IMR-90 (cell line): ENCODE data around the gene SDS. TPM values are rescaled to one million over a fixed set of nuclear protein-coding genes. Genes with fewer than 3 reads are reported as not detected.

Experiments
- ATAC-seq: fragments of 200-7000 bp; cut with Tn5 transposase; 2 replicates; pipeline ENCODE4 v1.9.1; 2020; ENCODE audit warnings: low read depth, mild to moderate bottlenecking, moderate library complexity
- BruUV-seq: library from RNA; stranded (reverse); fragments of 400-500 nt; replicated peaks from 2 replicates; lab custom pipeline; 2021; lab: Mats Ljungman, UMichigan
- CTCF ChIA-PET: fragments of 300-600 bp; formaldehyde crosslinking; extraction: SDS; loops from one replicate; lab custom pipeline; 2021; ENCODE audit warnings: antibody characterized with exemption; lab: Yijun Ruan, JAX
- POLR2A ChIA-PET: fragments of 300-600 bp; sonication (Branson Sonifier 250); formaldehyde crosslinking; loops from one replicate; lab custom pipeline; 2022; ENCODE audit warnings: antibody characterized with exemption; ENCODE audit not compliant: unreplicated experiment; lab: Charles Lee
- DNase-seq: peaks from one replicate; pipeline ENCODE4 v3.0.0; 2013
- H2AFZ ChIP-seq: replicated peaks from 2 replicates; pipeline ENCODE3; 2013; ENCODE audit warnings: low read length, mild to moderate bottlenecking; ENCODE audit not compliant: poor library complexity
- H2AK5ac ChIP-seq: 2 replicates; pipeline ENCODE4 v1.6.1; 2013; ENCODE audit warnings: low read depth, low read length, inconsistent platforms
- H2AK9ac ChIP-seq: replicated peaks from 2 replicates; pipeline ENCODE3; 2013; ENCODE audit warnings: mild to moderate bottlenecking, low read depth, low read length, moderate library complexity; ENCODE audit not compliant: poor library complexity
- H2BK120ac ChIP-seq: 2 replicates; pipeline ENCODE4 v1.6.1; 2013; ENCODE audit warnings: low read depth, low read length, inconsistent platforms
- H2BK15ac ChIP-seq: 3 replicates; pipeline ENCODE4 v1.6.1; 2013; ENCODE audit warnings: low read depth, low read length, inconsistent platforms
- H2BK20ac ChIP-seq: 2 replicates; pipeline ENCODE4 v1.6.1; 2013; ENCODE audit warnings: low read depth, mild to moderate bottlenecking, inconsistent platforms, low read length, moderate library complexity
- H2BK5ac ChIP-seq: 2 replicates; pipeline ENCODE4 v1.6.1; 2013; ENCODE audit warnings: mild to moderate bottlenecking, low read depth, low read length, inconsistent platforms; ENCODE audit not compliant: poor library complexity, severe bottlenecking
- H3K14ac ChIP-seq: replicated peaks from 2 replicates; pipeline ENCODE4 v1.6.1; 2013; ENCODE audit warnings: low read depth, low read length, inconsistent platforms
- H3K18ac ChIP-seq: 2 replicates; pipeline ENCODE4 v1.6.1; 2013; ENCODE audit warnings: low read depth, low read length, control low read depth
- H3K23ac ChIP-seq: 2 replicates; pipeline ENCODE4 v1.6.1; 2013; ENCODE audit warnings: low read depth, low read length, inconsistent platforms
- H3K27ac ChIP-seq: 2 replicates; pipeline ENCODE4 v1.5.1; 2013; ENCODE audit warnings: mild to moderate bottlenecking, control low read depth, low read length; ENCODE audit not compliant: insufficient read depth
- H3K27me3 ChIP-seq: 2 replicates; pipeline ENCODE4 v1.6.1; 2013; ENCODE audit warnings: low read length; ENCODE audit not compliant: control insufficient read depth, insufficient read depth
- H3K36me3 ChIP-seq: 2 replicates; pipeline ENCODE4 v1.6.1; 2013; ENCODE audit warnings: low read length, mixed read lengths; ENCODE audit not compliant: control insufficient read depth, insufficient read depth
- H3K4ac ChIP-seq: 2 replicates; pipeline ENCODE4 v1.6.1; 2013; ENCODE audit warnings: low read depth, low read length, inconsistent platforms
- H3K4me1 ChIP-seq: 2 replicates; pipeline ENCODE4 v1.6.1; 2013; ENCODE audit warnings: low read length, mixed read lengths; ENCODE audit not compliant: control insufficient read depth, insufficient read depth
- H3K4me2 ChIP-seq: 2 replicates; pipeline ENCODE4 v1.6.1; 2013; ENCODE audit warnings: low read depth, mild to moderate bottlenecking, control low read depth, low read length, moderate library complexity
- H3K4me3 ChIP-seq: 2 replicates; pipeline ENCODE4 v1.5.1; 2013; ENCODE audit warnings: low read depth, mild to moderate bottlenecking, control low read depth, low read length, moderate library complexity; ENCODE audit not compliant: insufficient read depth
- H3K56ac ChIP-seq: 2 replicates; pipeline ENCODE4 v1.6.1; 2013; ENCODE audit warnings: low read length, inconsistent platforms; ENCODE audit not compliant: insufficient read depth; ENCODE audit errors: extremely low read depth
- H3K79me1 ChIP-seq, 2 experiments: 2 replicates each; pipeline ENCODE4 v1.6.1; 2013; ENCODE audit warnings: low read length in 2 of 2, inconsistent platforms in 1 of 2, low read depth in 1 of 2
- H3K9ac ChIP-seq: 2 replicates; pipeline ENCODE4 v1.6.1; 2013; ENCODE audit warnings: low read depth, low read length, control low read depth
- H3K9me1 ChIP-seq: 2 replicates; pipeline ENCODE4 v1.6.1; 2013; ENCODE audit warnings: low read length, inconsistent platforms; ENCODE audit not compliant: insufficient read depth
- H3K9me3 ChIP-seq: 2 replicates; pipeline ENCODE4 v1.6.1; 2013; ENCODE audit warnings: low read length; ENCODE audit not compliant: control insufficient read depth, insufficient read depth
- H4K20me1 ChIP-seq: 2 replicates; pipeline ENCODE4 v1.6.1; 2013; ENCODE audit warnings: low read length, inconsistent platforms; ENCODE audit not compliant: insufficient read depth
- H4K5ac ChIP-seq: 2 replicates; pipeline ENCODE4 v1.6.1; 2013; ENCODE audit warnings: mild to moderate bottlenecking, low read depth, low read length, control low read depth
- H4K8ac ChIP-seq, 2 experiments: 2 replicates each; pipeline ENCODE4 v1.6.1; 2013; ENCODE audit warnings: low read depth in 2 of 2, low read length in 2 of 2, control low read depth in 1 of 2, inconsistent platforms in 1 of 2
- H4K91ac ChIP-seq: 2 replicates; pipeline ENCODE4 v1.6.1; 2013; ENCODE audit warnings: low read depth, low read length, inconsistent platforms; ENCODE audit not compliant: insufficient read depth
- CEBPB ChIP-seq: IDR thresholded peaks from 2 replicates; pipeline ENCODE4 v1.6.1; 2012; ENCODE audit warnings: low read depth, low read length, improper control_type of control experiment
- CHD1 ChIP-seq: IDR thresholded peaks from 2 replicates; pipeline ENCODE4 v1.6.1; 2012; ENCODE audit warnings: low read depth, low read length, improper control_type of control experiment
- ELK1 ChIP-seq: fragments of 150-350 bp; IDR thresholded peaks from 2 replicates; pipeline ENCODE4 v1.6.1; 2016; ENCODE audit warnings: low read depth, mild to moderate bottlenecking, low read length, moderate library complexity, borderline replicate concordance
- FOS ChIP-seq: fragments of 150-350 bp; IDR thresholded peaks from 2 replicates; pipeline ENCODE4 v1.6.1; 2016; ENCODE audit warnings: low read depth, low read length
- MAFK ChIP-seq: IDR thresholded peaks from 2 replicates; pipeline ENCODE4 v1.6.1; 2012; ENCODE audit warnings: low read depth, low read length, improper control_type of control experiment
- MAZ ChIP-seq: IDR thresholded peaks from 2 replicates; pipeline ENCODE4 v1.6.1; 2012; ENCODE audit warnings: low read depth, mild to moderate bottlenecking, low read length, improper control_type of control experiment, moderate library complexity, borderline replicate concordance
- MXI1 ChIP-seq: IDR thresholded peaks from 2 replicates; pipeline ENCODE4 v1.6.1; 2012; ENCODE audit warnings: low read depth, mild to moderate bottlenecking, low read length, moderate library complexity, borderline replicate concordance
- NFE2L2 ChIP-seq: fragments of 150-350 bp; IDR thresholded peaks from 2 replicates; pipeline ENCODE4 v1.6.1; 2016; ENCODE audit warnings: low read depth, mild to moderate bottlenecking, low read length
- POLR2A ChIP-seq: IDR thresholded peaks from 2 replicates; pipeline ENCODE4 v1.6.1; 2012; ENCODE audit warnings: mild to moderate bottlenecking, low read depth, low read length
- RAD21 ChIP-seq: IDR thresholded peaks from 2 replicates; pipeline ENCODE4 v1.6.1; 2012; ENCODE audit warnings: low read length, improper control_type of control experiment
- RCOR1 ChIP-seq: IDR thresholded peaks from 2 replicates; pipeline ENCODE4 v1.6.1; 2012; ENCODE audit warnings: mild to moderate bottlenecking, low read length, improper control_type of control experiment; ENCODE audit not compliant: insufficient replicate concordance
- RFX5 ChIP-seq: IDR thresholded peaks from 2 replicates; pipeline ENCODE4 v1.8.0; 2012; ENCODE audit warnings: low read depth, mild to moderate bottlenecking, low read length, moderate library complexity
- SMC3 ChIP-seq: fragments of 150-350 bp; IDR thresholded peaks from 2 replicates; pipeline ENCODE4 v1.6.1; 2016; ENCODE audit warnings: low read depth, mild to moderate bottlenecking, antibody characterized with exemption, low read length, moderate library complexity
- USF2 ChIP-seq: fragments of 150-350 bp; IDR thresholded peaks from 2 replicates; pipeline ENCODE4 v1.6.1; 2017; ENCODE audit warnings: mild to moderate bottlenecking, antibody characterized with exemption, low read length, low read depth
- WGBS, 2 experiments: methylation state at CpG; one replicate each; pipeline versions ENCODE4 v1.1.5 to v1.1.7; 2013; ENCODE audit warnings: missing lambda C conversion rate in 2 of 2; ENCODE audit not compliant: insufficient read length in 1 of 2; ENCODE audit errors: extremely low coverage in 2 of 2; 5-methylcytosine and 5-hydroxymethylcytosine counted together
- dilution Hi-C: fragments of 300-500 bp; cut with HindIII; formaldehyde crosslinking; loops from one replicate; pipeline ENCODE4 v1.14.3; 2018; ENCODE audit warnings: low sequenced_read_pairs; ENCODE audit not compliant: unreplicated experiment
- in situ Hi-C: fragments of 300-500 bp; cut with MboI; formaldehyde crosslinking; loops from 3 replicates; pipeline ENCODE4 v1.14.3; 2019; ENCODE audit warnings: low sequenced_read_pairs, inconsistent platforms, mixed read lengths
- intact Hi-C: fragments of 100-400 bp; cut with micrococcal nuclease; formaldehyde crosslinking; loops from 2 replicates; pipeline ENCODE4 v1.10.0; 2022
- polyA plus RNA-seq, 3 experiments: library from polyadenylated mRNA; depleted of rRNA; stranded (reverse); fragments of >200 nt; gene quantifications; 2 replicates each; pipeline ENCODE4 v1.2.3, GENCODE V29; 2012; ENCODE audit warnings: low replicate concordance in 1 of 3
- total RNA-seq: library from RNA; depleted of rRNA; stranded (reverse); fragments of >200 nt; gene quantifications from 2 replicates; pipeline ENCODE4 v1.2.3, GENCODE V29; 2012

SDS gene
- total and polyA plus RNA-seq, 2 of the 4 experiments (the other 2 are of a cell fraction): not detected

GRCh38 chr12:113452458-113452857 lies 48.8 kb upstream of the SDS start:
- H3K4ac ChIP-seq: no peak overlapping the region
- peaks cover 3% of the 10 kb centered on the region; the same call in 1 of the 2 replicates for H3K27me3 ChIP-seq
- no CpG with 5 or more reads among the region's 2 CpGs for WGBS, 2 experiments
- no peak overlapping the region for H3K27ac ChIP-seq
- no peaks in the 10 kb centered on the region for H4K20me1 ChIP-seq
- H3K23ac ChIP-seq: no peak overlapping the region
- no peak overlapping the region for H2AK9ac ChIP-seq
- no peak overlapping the region for H3K4me3 ChIP-seq
- BruUV-seq: no TSS peak
- DNase-seq (no peak), ATAC-seq (no peak)
- H3K9me1 ChIP-seq: no peaks in the 10 kb centered on the region
- H3K4me1 ChIP-seq: no peaks in the 10 kb centered on the region
- TF ChIP-seq RCOR1 (no peak), ELK1 (no peak), RFX5 (no peak), USF2 (no peak), CHD1 (no peak), CEBPB (no peak), SMC3 (no peak), MXI1 (no peak), NFE2L2 (no peak), POLR2A (no peak), RAD21 (no peak), MAZ (no peak), MAFK (no peak), FOS (no peak)
- ChIA-PET POLR2A (interaction anchor here (0.6 kb wide), 1 partner anchor 434 kb away, joined by 4 read pairs; no protein-coding TSS in a partner anchor), CTCF (interaction anchor here (1.3 kb wide), 1 partner anchor 9 kb away, joined by 4 read pairs; no protein-coding TSS in a partner anchor)
- no peak overlapping the region for H3K14ac ChIP-seq
- in situ Hi-C loops (no loop called here), intact Hi-C loops (no loop called here), dilution Hi-C loops (no loop called here)
- H3K9ac ChIP-seq: no peak overlapping the region
- H3K18ac ChIP-seq: no peak overlapping the region
- no peak overlapping the region for H2BK20ac ChIP-seq
- no peak overlapping the region for H2AK5ac ChIP-seq
- no peak overlapping the region for H4K91ac ChIP-seq
- no peaks in the 10 kb centered on the region for H3K9me3 ChIP-seq
- H3K79me1 ChIP-seq: no peaks in the 10 kb centered on the region
- no peak overlapping the region for H4K8ac ChIP-seq
- no peak overlapping the region for H2AFZ ChIP-seq
- H2BK120ac ChIP-seq: no peak overlapping the region
- H3K36me3 ChIP-seq: no peaks in the 10 kb centered on the region
- no peak overlapping the region for H3K4me2 ChIP-seq
- no peak overlapping the region for H3K56ac ChIP-seq
- H4K5ac ChIP-seq: no peak overlapping the region
- H2BK15ac ChIP-seq: no peak overlapping the region
- H2BK5ac ChIP-seq: no peak overlapping the region
